SU-DHL-6 (cell line): ENCODE data around the gene SNHG17.
A peak's percentile ranks its signal among the peaks of the same experiment; 100 is the strongest.
"Not testable (repeated sequence)": the region's sequence is repeated elsewhere in the genome, so short reads cannot be mapped to it uniquely, and the experiment has no call there.

ENCODE experiments used
- H2AFZ ChIP-seq: fragments of 200-600 bp; sonication (generic); 2 replicates; pipeline ENCODE4 v1.6.1; 2014; ENCODE audit warnings: low read depth, mild to moderate bottlenecking, moderate library complexity, mixed read lengths, antibody characterized with exemption, low read length; ENCODE audit not compliant: severe bottlenecking
- H3F3A ChIP-seq: fragments of 200-600 bp; shearing (Covaris generic); 2 replicates; pipeline ENCODE4 v1.6.0; 2016; ENCODE audit warnings: antibody characterized with exemption, mild to moderate bottlenecking; ENCODE audit not compliant: insufficient read depth
- H3K27ac ChIP-seq: fragments of 200-600 bp; sonication (generic); 2 replicates; pipeline ENCODE4 v1.5.1; 2016; ENCODE audit warnings: low read depth, mild to moderate bottlenecking, low read length, moderate library complexity, mixed read lengths
- H3K27me3 ChIP-seq: fragments of 200-600 bp; sonication (generic), shearing (Covaris generic); 2 replicates; pipeline ENCODE4 v1.6.0; 2014; ENCODE audit warnings: mild to moderate bottlenecking, low read length
- H3K36me3 ChIP-seq: fragments of 200-600 bp; sonication (generic); 2 replicates; pipeline ENCODE4 v1.6.1; 2014; ENCODE audit warnings: mild to moderate bottlenecking, low read length, mixed read lengths
- H3K4me2 ChIP-seq: fragments of 300-600, 200-600 bp; shearing (Covaris generic), sonication (generic); 2 replicates; pipeline ENCODE4 v1.6.0; 2014; ENCODE audit warnings: low read length, low read depth, mild to moderate bottlenecking; ENCODE audit not compliant: poor library complexity, severe bottlenecking
- H3K4me3 ChIP-seq: fragments of 200-600 bp; sonication (generic); 2 replicates; pipeline ENCODE4 v1.5.1; 2014; ENCODE audit warnings: antibody characterized with exemption, low read length, mild to moderate bottlenecking, mixed read lengths; ENCODE audit not compliant: insufficient read depth, poor library complexity, severe bottlenecking
- H3K79me2 ChIP-seq: fragments of 200-600 bp; sonication (generic); 2 replicates; pipeline ENCODE4 v1.6.1; 2014; ENCODE audit warnings: mild to moderate bottlenecking, low read length, moderate library complexity; ENCODE audit not compliant: insufficient read depth
- H3K9ac ChIP-seq: fragments of 200-600 bp; sonication (generic); 2 replicates; pipeline ENCODE4 v1.7.0; 2014; ENCODE audit warnings: mild to moderate bottlenecking, low read length
- H3K9me2 ChIP-seq: fragments of 200-600 bp; sonication (generic); replicated peaks from 2 replicates; pipeline ENCODE4 v1.6.1; 2014; ENCODE audit warnings: low read length; ENCODE audit not compliant: insufficient read depth
- H3K9me3 ChIP-seq: fragments of 200-600 bp; sonication (generic); 2 replicates; pipeline ENCODE4 v1.6.1; 2014; ENCODE audit warnings: low read length, mixed read lengths; ENCODE audit not compliant: insufficient read depth
- H4K20me1 ChIP-seq: fragments of 200-600 bp; sonication (generic); 2 replicates; pipeline ENCODE4 v1.6.1; 2014; ENCODE audit warnings: low read depth, mild to moderate bottlenecking, antibody characterized with exemption, low read length, moderate library complexity, mixed read lengths
- EZH2phosphoT487 ChIP-seq: fragments of 200-600 bp; sonication (generic), shearing (Covaris generic); conservative IDR thresholded peaks from 2 replicates; pipeline ENCODE4 v1.6.1; 2018; ENCODE audit warnings: mild to moderate bottlenecking, antibody characterized with exemption, low read length, moderate library complexity, mixed read lengths
- TF ChIP-seq, protein P1 (sequence below): fragments of 200-600 bp; sonication (generic); IDR thresholded peaks from one replicate; pipeline ENCODE4 v1.5.1; 2017; ENCODE audit warnings: antibody characterized with exemption, mild to moderate bottlenecking, low read length, moderate library complexity; ENCODE audit not compliant: insufficient read depth, poor library complexity, severe bottlenecking

SNHG17 gene

GRCh38 chr20:38434301-38434741 lies 807 bp downstream of the SNHG17 start:
- Histone ChIP-seq H3K9me3 (no peaks in the 10 kb centered on the region), H3F3A (no peaks in the 10 kb centered on the region), H3K27ac (peak overlapping the region; percentile 78), H3K9ac (peak overlapping the region; percentile 97), H4K20me1 (peaks cover 34% of the 10 kb centered on the region), H3K4me2 (peak overlapping the region; percentile 75), H3K4me3 (peak overlapping the region; percentile 92), H3K27me3 (no peaks in the 10 kb centered on the region), H3K36me3 (peaks cover 26% of the 10 kb centered on the region), H2AFZ (no peak overlapping the region), H3K79me2 (peaks cover 54% of the 10 kb centered on the region), H3K9me2 (no peaks in the 10 kb centered on the region)
- TF ChIP-seq, protein P1, sequence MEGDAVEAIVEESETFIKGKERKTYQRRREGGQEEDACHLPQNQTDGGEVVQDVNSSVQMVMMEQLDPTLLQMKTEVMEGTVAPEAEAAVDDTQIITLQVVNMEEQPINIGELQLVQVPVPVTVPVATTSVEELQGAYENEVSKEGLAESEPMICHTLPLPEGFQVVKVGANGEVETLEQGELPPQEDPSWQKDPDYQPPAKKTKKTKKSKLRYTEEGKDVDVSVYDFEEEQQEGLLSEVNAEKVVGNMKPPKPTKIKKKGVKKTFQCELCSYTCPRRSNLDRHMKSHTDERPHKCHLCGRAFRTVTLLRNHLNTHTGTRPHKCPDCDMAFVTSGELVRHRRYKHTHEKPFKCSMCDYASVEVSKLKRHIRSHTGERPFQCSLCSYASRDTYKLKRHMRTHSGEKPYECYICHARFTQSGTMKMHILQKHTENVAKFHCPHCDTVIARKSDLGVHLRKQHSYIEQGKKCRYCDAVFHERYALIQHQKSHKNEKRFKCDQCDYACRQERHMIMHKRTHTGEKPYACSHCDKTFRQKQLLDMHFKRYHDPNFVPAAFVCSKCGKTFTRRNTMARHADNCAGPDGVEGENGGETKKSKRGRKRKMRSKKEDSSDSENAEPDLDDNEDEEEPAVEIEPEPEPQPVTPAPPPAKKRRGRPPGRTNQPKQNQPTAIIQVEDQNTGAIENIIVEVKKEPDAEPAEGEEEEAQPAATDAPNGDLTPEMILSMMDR = no peak
- TF ChIP-seq EZH2phosphoT487 = no peak

DNA sequence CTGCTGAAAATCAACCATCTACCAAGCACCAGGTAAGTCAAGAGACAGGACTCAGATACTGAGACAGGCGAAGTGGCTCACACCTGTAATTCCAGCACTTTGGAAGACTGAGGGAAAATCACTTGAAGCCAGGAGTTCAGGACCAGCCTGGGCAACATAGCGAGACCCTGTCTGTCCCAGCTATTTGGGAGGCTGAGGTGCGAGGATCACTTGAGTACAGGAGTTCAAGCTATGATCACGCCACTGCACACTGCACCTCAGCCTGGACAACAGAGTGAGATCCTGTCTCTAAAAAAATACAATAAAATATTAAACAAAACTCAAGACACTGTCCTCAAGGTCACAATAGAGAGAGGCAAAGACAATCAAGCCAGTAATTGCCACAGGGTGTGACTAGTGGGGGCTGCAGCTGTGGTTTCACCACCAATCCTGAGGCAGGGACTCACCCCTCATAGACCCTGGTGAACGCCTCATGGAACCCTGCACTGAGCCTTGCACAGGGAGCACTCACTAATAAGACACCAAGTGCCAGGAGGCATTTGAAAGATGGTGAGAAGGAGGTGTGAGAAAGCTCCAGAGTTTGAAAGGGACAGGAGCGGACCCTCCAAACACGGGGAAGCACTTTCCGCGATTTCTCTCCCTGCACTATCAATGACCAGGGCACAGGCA lies 1.7 kb downstream of the SNHG17 start:
- H3K79me2 ChIP-seq = peaks cover 63% of the 10 kb centered on the region
- TF ChIP-seq, protein P1 = no peak
- TF ChIP-seq EZH2phosphoT487 = no peak
- no peaks in the 10 kb centered on the region for H3K27me3 ChIP-seq
- H3K27ac ChIP-seq = no peak overlapping the region
- H3F3A ChIP-seq = no peaks in the 10 kb centered on the region
- peaks cover 37% of the 10 kb centered on the region for H4K20me1 ChIP-seq
- H3K9me3 ChIP-seq = no peaks in the 10 kb centered on the region
- no peak overlapping the region for H2AFZ ChIP-seq
- peak overlapping the region; percentile 97 for H3K9ac ChIP-seq
- H3K4me3 ChIP-seq = peak overlapping the region; percentile 92
- peak overlapping the region; percentile 75 for H3K4me2 ChIP-seq
- peaks cover 28% of the 10 kb centered on the region for H3K36me3 ChIP-seq
- no peaks in the 10 kb centered on the region for H3K9me2 ChIP-seq

DNA sequence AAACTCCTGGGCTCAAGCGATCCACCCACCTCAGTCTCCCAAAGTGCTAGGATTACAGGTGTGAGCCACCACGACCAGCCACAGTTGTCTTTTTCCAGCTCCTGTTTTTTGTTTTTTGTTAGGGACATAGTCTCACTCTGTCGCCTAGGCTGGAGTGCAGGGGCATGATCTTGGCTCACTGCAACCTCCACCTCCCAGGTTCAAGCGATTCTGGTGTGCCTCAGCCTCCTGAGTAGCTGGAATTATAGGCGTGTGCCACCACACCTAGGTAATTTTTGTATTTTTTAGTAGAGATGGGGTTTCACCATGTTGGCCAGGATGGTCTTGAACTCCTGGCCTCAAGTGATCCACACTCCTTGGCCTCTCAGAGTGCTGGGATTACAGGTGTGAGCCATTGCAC lies 2.3 kb downstream of the SNHG17 start:
- H4K20me1 ChIP-seq = peaks cover 43% of the 10 kb centered on the region
- not testable (repeated sequence) for H3K27ac ChIP-seq, H2AFZ ChIP-seq, H3K9me3 ChIP-seq, H3K9me2 ChIP-seq, H3F3A ChIP-seq, H3K27me3 ChIP-seq
- H3K9ac ChIP-seq = peak overlapping the region; percentile 97; the same call in 1 of the 2 replicates
- H3K4me2 ChIP-seq = peak overlapping the region; percentile 75
- peaks cover 69% of the 10 kb centered on the region for H3K79me2 ChIP-seq
- peaks cover 32% of the 10 kb centered on the region for H3K36me3 ChIP-seq
- H3K4me3 ChIP-seq = peak overlapping the region; percentile 92

- no peak overlapping the region for H3K9ac ChIP-seq
These were observed 2.8 kb downstream of the SNHG17 start for GRCh38 chr20:38432292-38432691.

More at GRCh38 chr20:38432292-38432691, 2.8 kb downstream of the SNHG17 start:
- TF ChIP-seq EZH2phosphoT487 = no peak
- TF ChIP-seq, protein P1 = no peak
- Histone ChIP-seq H3K4me3 (no peak overlapping the region), H3F3A (no peaks in the 10 kb centered on the region), H3K79me2 (peaks cover 75% of the 10 kb centered on the region), H3K27ac (no peak overlapping the region), H3K27me3 (no peaks in the 10 kb centered on the region), H3K36me3 (peaks cover 38% of the 10 kb centered on the region), H3K9me3 (no peaks in the 10 kb centered on the region), H3K9me2 (no peaks in the 10 kb centered on the region), H4K20me1 (peaks cover 48% of the 10 kb centered on the region), H3K4me2 (peak overlapping the region; percentile 16), H2AFZ (no peak overlapping the region)
